SJSA1 (cell line): ENCODE measurements around the gene ADGRD1. TPM values are rescaled to one million over a fixed set of nuclear protein-coding genes. Genes with fewer than 3 reads are reported as not detected.
"Not testable (repeated sequence)": the region's sequence is repeated elsewhere in the genome, so short reads cannot be mapped to it uniquely, and the experiment has no call there.

Source experiments
- DNase-seq, 2 experiments: peaks; one replicate each; pipeline ENCODE4 v3.0.0-alpha.2; 2015 to 2020; ENCODE audit warnings: low spot score in 2 of 2, low read depth in 1 of 2
- H3K27ac ChIP-seq: fragments of 250-450 bp; sonication (Bioruptor Pico); 2 replicates; pipeline ENCODE4 v1.5.1; 2020; ENCODE audit warnings: mild to moderate bottlenecking, moderate library complexity
- H3K27me3 ChIP-seq: fragments of 250-450 bp; sonication (Bioruptor Pico); replicated peaks from 2 replicates; pipeline ENCODE4 v1.5.1; 2020; ENCODE audit warnings: mild to moderate bottlenecking, moderate library complexity
- H3K36me3 ChIP-seq: fragments of 250-450 bp; sonication (Bioruptor Pico); 2 replicates; pipeline ENCODE4 v1.5.1; 2020; ENCODE audit warnings: mild to moderate bottlenecking
- H3K4me1 ChIP-seq: fragments of 250-450 bp; sonication (Bioruptor Pico); replicated peaks from 2 replicates; pipeline ENCODE4 v1.6.1; 2021; ENCODE audit warnings: mild to moderate bottlenecking
- H3K4me3 ChIP-seq: fragments of 250-450 bp; sonication (Bioruptor Pico); 2 replicates; pipeline ENCODE4 v1.5.1; 2020; ENCODE audit warnings: mild to moderate bottlenecking
- H3K9me3 ChIP-seq: fragments of 250-450 bp; sonication (Bioruptor Pico); replicated peaks from 2 replicates; pipeline ENCODE4 v1.5.1; 2020; ENCODE audit warnings: mild to moderate bottlenecking
- total RNA-seq: library from RNA; depleted of rRNA; stranded (reverse); fragments of >200 nt; shearing (Covaris generic); gene quantifications from 2 replicates; pipeline ENCODE4 v1.2.3, GENCODE V29; 2014

Gene ADGRD1
- total RNA-seq, 1 experiment from 2014 or later, result 1.0 TPM

- no peaks in the 10 kb centered on the region for H3K27me3 ChIP-seq
- H3K9me3 ChIP-seq, result no peaks in the 10 kb centered on the region
- no peak overlapping the region for H3K27ac ChIP-seq
- no peaks in the 10 kb centered on the region for H3K36me3 ChIP-seq
- H3K4me3 ChIP-seq, result no peak overlapping the region
- no peaks in the 10 kb centered on the region for H3K4me1 ChIP-seq
- no peak for DNase-seq
Measured at GRCh38 chr12:130989391-130989790, 35.7 kb downstream of the ADGRD1 start.

DNA sequence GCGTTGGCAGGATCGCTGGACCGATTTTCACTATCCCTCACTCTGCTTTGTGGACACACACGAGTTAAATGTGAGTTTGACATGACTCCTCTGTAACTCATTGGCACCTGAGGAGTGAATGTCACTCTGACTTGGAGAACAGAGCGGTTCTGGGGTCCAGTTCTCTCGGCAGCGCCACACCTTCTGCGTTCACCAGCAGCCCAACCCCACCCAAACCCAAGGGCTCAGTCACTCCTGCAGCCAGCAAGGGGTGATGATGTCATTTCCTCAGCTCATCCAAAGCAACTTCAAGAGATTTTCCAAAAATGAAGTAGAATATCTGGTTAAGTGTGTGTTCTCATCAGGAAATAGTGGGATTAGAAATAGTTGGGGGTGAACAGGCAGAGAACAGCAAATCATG, 36.3 kb downstream of the ADGRD1 start:
- H3K9me3 ChIP-seq, result no peaks in the 10 kb centered on the region
- H3K36me3 ChIP-seq, result no peaks in the 10 kb centered on the region
- DNase-seq, result no peak
- H3K4me3 ChIP-seq, result no peak overlapping the region
- no peaks in the 10 kb centered on the region for H3K4me1 ChIP-seq
- no peaks in the 10 kb centered on the region for H3K27me3 ChIP-seq
- no peak overlapping the region for H3K27ac ChIP-seq

- H3K27ac ChIP-seq, result no peak overlapping the region
- DNase-seq, result no peak
- H3K36me3 ChIP-seq, result no peaks in the 10 kb centered on the region
- H3K4me1 ChIP-seq, result no peaks in the 10 kb centered on the region
- no peak overlapping the region for H3K4me3 ChIP-seq
- H3K27me3 ChIP-seq, result no peaks in the 10 kb centered on the region
- H3K9me3 ChIP-seq, result no peaks in the 10 kb centered on the region
Measured at GRCh38 chr12:130992448-130992847, 38.7 kb downstream of the ADGRD1 start.

DNA sequence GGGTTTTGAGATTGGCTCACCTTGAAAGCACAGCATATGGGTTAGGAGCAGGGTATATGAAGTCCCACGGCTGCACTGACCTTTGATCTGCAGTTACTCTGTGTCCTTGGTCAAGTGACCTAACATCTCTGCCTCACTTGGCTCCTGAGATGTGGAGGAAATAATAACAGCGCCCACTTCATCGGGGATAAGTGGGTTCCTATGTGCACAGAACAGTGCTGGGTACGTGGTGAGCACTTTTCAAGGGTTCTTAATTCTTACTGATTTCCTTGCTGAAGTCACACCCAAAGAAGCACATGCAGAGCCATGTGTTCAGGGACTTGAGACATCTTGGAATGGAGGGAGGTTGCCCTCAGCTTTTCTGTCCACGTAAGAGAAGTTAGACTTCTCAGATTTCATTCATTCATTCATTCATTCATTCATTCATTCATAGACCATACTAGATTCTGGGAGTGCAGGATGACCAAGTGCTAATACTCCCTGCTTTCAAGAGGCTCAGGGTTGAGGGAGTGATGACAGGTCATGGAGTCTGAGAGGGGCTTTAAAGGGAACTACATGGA, 39.4 kb downstream of the ADGRD1 start:
- Histone ChIP-seq H3K27ac (no peak overlapping the region), H3K36me3 (no peaks in the 10 kb centered on the region), H3K27me3 (no peaks in the 10 kb centered on the region), H3K9me3 (no peaks in the 10 kb centered on the region), H3K4me3 (no peak overlapping the region), H3K4me1 (no peaks in the 10 kb centered on the region)
- no peak for DNase-seq

- no peaks in the 10 kb centered on the region for H3K9me3 ChIP-seq
- H3K4me3 ChIP-seq, result no peak overlapping the region
- H3K4me1 ChIP-seq, result no peaks in the 10 kb centered on the region
- H3K27me3 ChIP-seq, result no peaks in the 10 kb centered on the region
- H3K27ac ChIP-seq, result no peak overlapping the region
- no peaks in the 10 kb centered on the region for H3K36me3 ChIP-seq
- no peak for DNase-seq
Measured at GRCh38 chr12:130993759-130994670, 40.3 kb downstream of the ADGRD1 start.

DNA sequence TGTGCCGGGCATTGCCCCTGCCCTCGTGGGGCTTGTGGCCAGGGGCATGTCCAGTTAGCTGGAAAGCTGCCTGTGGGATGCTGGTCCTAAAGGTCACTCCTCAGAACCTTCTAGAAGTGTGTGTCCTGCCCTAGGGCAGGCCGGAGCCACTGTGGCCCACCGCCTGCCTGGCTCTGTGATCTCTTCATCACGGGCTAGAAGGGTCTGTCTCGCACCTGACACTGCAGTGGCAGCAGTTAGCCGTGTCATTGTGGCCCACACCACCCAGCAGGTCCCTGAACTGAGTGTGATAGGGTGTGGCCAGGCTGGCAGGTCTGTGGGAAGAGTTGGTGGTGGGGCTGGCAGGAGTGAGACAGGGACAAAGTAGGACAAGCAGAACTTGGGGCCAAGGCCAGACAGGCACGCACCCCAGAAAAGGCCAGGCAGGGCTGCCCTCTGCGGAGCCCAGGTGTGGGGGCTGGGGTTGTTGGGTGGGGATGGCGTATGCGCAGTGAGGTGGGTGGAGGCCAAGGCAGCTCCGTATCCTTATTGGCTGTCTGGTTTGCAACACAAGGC, 41.2 kb downstream of the ADGRD1 start:
- no peaks in the 10 kb centered on the region for H3K27me3 ChIP-seq
- H3K27ac ChIP-seq, result no peak overlapping the region
- H3K36me3 ChIP-seq, result no peaks in the 10 kb centered on the region
- no peaks in the 10 kb centered on the region for H3K9me3 ChIP-seq
- H3K4me1 ChIP-seq, result no peaks in the 10 kb centered on the region
- no peak for DNase-seq
- no peak overlapping the region for H3K4me3 ChIP-seq

GRCh38 chr12:130995386-130995969, 41.8 kb downstream of the ADGRD1 start:
- not testable (repeated sequence) for H3K27me3 ChIP-seq, H3K4me1 ChIP-seq, H3K9me3 ChIP-seq, H3K4me3 ChIP-seq, H3K27ac ChIP-seq, H3K36me3 ChIP-seq, DNase-seq

- no peaks in the 10 kb centered on the region for H3K36me3 ChIP-seq
- no peak for DNase-seq
- no peak overlapping the region for H3K27ac ChIP-seq
- no peaks in the 10 kb centered on the region for H3K4me1 ChIP-seq
- H3K4me3 ChIP-seq, result no peak overlapping the region
- H3K9me3 ChIP-seq, result no peaks in the 10 kb centered on the region
- no peaks in the 10 kb centered on the region for H3K27me3 ChIP-seq
Measured at GRCh38 chr12:130998136-130998535, 44.4 kb downstream of the ADGRD1 start.

DNA sequence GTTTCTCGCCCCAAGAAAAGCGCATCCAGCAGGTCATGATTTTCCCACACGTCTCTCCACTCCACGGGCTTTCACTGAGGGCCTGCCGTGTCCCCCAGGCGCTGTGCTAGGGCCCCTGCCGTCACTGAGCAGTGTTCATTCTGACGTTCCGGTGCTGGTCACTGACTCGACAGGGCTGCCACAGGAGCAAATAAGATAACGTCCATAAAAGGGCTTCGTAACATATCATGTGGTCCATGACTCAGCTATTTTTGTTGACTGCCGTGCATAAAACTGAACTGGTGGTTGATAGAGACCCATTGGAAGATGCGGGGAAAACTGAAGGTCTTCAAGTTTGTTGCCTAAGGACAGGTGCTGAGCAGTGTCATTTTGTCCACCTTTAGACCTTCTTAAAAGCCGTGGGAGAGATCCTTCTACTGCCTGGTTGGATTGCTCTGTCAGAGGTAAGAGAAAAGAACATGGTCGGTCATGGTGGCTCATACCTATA, 46.3 kb downstream of the ADGRD1 start:
- no peak for DNase-seq
- Histone ChIP-seq H3K27me3 (no peaks in the 10 kb centered on the region), H3K36me3 (no peaks in the 10 kb centered on the region), H3K9me3 (no peaks in the 10 kb centered on the region), H3K4me1 (no peaks in the 10 kb centered on the region), H3K4me3 (no peak overlapping the region), H3K27ac (no peak overlapping the region)

DNA sequence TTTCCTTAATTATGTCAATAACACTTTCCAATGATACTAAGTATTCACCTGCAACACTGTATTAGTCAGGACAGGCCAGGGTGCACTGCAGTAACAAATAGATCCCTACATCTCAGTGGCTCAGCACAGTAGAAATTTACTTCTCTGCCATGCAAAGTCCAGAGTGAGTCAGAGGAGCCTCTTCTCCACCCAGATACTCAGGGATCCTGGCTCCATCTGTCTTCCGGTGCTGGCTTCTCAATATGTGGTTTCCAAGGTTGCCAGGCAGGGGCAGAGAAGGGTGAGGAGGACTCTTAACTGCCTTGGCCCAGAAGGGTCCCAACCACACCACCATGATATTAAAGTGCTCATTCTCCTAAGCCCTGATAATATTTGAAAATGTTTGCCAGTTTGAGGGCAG, 47.8 kb downstream of the ADGRD1 start:
- Histone ChIP-seq H3K27ac (no peak overlapping the region), H3K4me1 (no peaks in the 10 kb centered on the region), H3K27me3 (no peaks in the 10 kb centered on the region), H3K9me3 (no peaks in the 10 kb centered on the region), H3K4me3 (no peak overlapping the region), H3K36me3 (no peaks in the 10 kb centered on the region)
- no peak for DNase-seq

DNA sequence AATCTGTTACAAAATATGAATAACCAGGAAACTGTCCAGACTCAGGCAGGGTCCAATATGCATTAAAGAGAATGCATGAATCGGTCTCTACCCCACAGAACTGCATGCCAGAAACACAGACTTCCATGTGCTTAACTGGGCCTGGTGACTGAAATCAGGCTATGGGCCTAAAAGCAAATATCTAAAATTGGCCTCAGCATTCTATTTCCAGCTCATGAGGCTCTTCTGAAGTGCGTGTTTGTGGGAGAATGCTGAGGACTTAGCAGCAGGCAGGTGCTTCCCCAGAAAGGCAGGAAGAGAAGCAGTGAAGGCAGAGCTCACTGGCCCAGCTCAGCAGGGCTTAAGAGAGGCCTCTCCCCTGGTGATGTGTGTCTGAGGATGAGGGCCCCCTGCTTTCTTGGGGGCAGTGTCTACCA, 48.5 kb downstream of the ADGRD1 start:
- no peaks in the 10 kb centered on the region for H3K9me3 ChIP-seq
- no peaks in the 10 kb centered on the region for H3K36me3 ChIP-seq
- no peak overlapping the region for H3K27ac ChIP-seq
- H3K27me3 ChIP-seq, result no peaks in the 10 kb centered on the region
- no peak overlapping the region for H3K4me3 ChIP-seq
- H3K4me1 ChIP-seq, result no peaks in the 10 kb centered on the region
- DNase-seq, result no peak

- no peak for DNase-seq
- H3K36me3 ChIP-seq, result no peaks in the 10 kb centered on the region
- H3K27me3 ChIP-seq, result no peaks in the 10 kb centered on the region
- no peak overlapping the region for H3K4me3 ChIP-seq
- H3K9me3 ChIP-seq, result no peaks in the 10 kb centered on the region
- H3K27ac ChIP-seq, result no peak overlapping the region
- H3K4me1 ChIP-seq, result no peaks in the 10 kb centered on the region
Measured at GRCh38 chr12:131003036-131003715, 49.5 kb downstream of the ADGRD1 start.

DNA sequence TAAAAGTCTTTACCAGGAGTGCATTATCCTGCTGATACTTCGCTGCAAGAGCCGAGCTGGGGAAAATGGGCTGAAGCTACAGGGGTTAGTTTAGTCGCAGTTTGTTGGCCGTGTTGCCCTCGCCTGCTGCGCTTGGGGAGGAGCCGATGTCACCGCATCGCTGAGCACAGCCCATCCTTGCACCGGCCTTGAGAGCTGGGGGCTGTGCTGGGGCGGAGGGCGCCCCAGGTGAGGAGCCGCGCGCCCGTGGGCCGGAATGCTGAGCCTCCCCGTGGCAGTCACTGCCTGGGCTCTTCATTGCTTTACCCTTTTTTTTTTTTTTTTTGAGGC, 50.0 kb downstream of the ADGRD1 start:
- H3K36me3 ChIP-seq, result no peaks in the 10 kb centered on the region
- H3K4me3 ChIP-seq, result no peak overlapping the region
- H3K27ac ChIP-seq, result no peak overlapping the region
- H3K27me3 ChIP-seq, result no peaks in the 10 kb centered on the region
- no peak for DNase-seq
- H3K4me1 ChIP-seq, result no peaks in the 10 kb centered on the region
- H3K9me3 ChIP-seq, result no peaks in the 10 kb centered on the region

- Histone ChIP-seq H3K4me3 (no peak overlapping the region), H3K9me3 (no peaks in the 10 kb centered on the region), H3K27ac (no peak overlapping the region), H3K4me1 (no peaks in the 10 kb centered on the region), H3K36me3 (no peaks in the 10 kb centered on the region), H3K27me3 (no peaks in the 10 kb centered on the region)
- DNase-seq, result no peak
Measured at GRCh38 chr12:131004166-131004565, 50.5 kb downstream of the ADGRD1 start.
